Left ventricle myocardium superior (tissue), 1 donor: ENCODE results near the gene CXCL16. TPM values are rescaled to one million over a fixed set of nuclear protein-coding genes. Genes with fewer than 3 reads are reported as not detected.
"Not testable (repeated sequence)": the region's sequence is repeated elsewhere in the genome, so short reads cannot be mapped to it uniquely, and the experiment has no call there.

Source experiments
- ATAC-seq: fragments of 200-7000 bp; cut with Tn5 transposase; one replicate; pipeline ENCODE4 v1.9.1; 2020; ENCODE audit warnings: mild to moderate bottlenecking, moderate library complexity
- DNase-seq: peaks from one replicate; pipeline ENCODE4 v3.0.0-alpha.2; 2020
- intact Hi-C: fragments of 100-400 bp; cut with micrococcal nuclease; formaldehyde crosslinking; loops from one replicate; pipeline ENCODE4 v1.11.0; 2022
- total RNA-seq: library from RNA; stranded (reverse); fragmentation: NEBNext Ultra II Directional; extraction: Animal tissue kit (Norgen Biotek cat#: 25700); gene quantifications from one replicate; pipeline ENCODE4 v1.2.1, GENCODE V29; 2021
- donor health status: DM: no; HTN: yes; CAD: no; lungs with severe emphysema.

Gene CXCL16
- total RNA-seq, 1 donor from 2014 or later, result 3.5 TPM

DNA sequence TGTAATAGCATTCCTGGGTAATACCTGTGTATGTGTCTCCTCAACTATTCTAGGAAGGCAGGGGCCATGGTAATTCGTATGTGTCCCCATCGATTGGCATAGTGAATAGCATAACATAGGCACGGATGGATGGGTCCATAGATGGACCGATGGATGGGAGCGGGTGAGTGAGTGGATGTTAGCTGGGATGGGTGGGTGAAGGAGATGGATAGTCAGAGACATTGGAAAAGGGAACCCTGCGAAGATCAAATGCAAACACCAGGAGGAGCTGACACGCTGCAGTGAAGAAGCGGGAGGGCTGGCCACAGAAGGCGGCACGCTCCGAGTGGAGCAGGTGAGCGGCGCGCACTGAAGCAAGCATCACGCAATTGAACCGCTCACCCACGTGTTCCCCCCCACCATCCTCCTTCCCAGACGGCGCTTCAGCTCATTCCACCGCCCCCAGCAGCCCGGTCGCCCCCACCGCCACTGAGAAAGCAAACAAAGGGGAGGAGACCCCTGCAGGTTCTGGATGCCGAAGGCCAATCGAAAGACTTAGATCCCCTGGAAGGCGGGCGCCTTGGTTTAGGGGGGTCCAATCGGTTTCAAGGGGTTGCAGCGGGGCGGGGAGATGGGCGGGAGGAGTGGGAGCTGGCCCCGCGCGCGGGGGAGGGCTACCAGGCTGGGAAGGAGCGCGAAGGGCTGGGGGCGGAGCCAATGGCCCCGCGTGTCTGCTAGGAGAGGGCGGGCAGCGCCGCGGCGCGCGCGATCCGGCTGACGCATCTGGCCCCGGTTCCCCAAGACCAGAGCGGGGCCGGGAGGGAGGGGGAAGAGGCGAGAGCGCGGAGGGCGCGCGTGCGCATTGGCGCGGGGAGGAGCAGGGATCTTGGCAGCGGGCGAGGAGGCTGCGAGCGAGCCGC lies 29.7 kb downstream of the CXCL16 start, which contains the start of gene ARRB2:
TSS of gene ARRB2 (plus strand) at position 839 of the 899 bp plus-strand sequence. CDS start 90 bp downstream, outside the sequence.
- peak; percentile 93 for ATAC-seq
- intact Hi-C loops, result loop anchor here (10.0 kb wide), 1 partner anchor 185 kb away; the partner anchor contains the start of gene C17orf107
- peak; percentile 99 for DNase-seq

GRCh38 chr17:4708436-4708835 lies 31.3 kb downstream of the CXCL16 start:
- intact Hi-C loops, result no loop called here
- no peak for ATAC-seq
- no peak for DNase-seq

DNA sequence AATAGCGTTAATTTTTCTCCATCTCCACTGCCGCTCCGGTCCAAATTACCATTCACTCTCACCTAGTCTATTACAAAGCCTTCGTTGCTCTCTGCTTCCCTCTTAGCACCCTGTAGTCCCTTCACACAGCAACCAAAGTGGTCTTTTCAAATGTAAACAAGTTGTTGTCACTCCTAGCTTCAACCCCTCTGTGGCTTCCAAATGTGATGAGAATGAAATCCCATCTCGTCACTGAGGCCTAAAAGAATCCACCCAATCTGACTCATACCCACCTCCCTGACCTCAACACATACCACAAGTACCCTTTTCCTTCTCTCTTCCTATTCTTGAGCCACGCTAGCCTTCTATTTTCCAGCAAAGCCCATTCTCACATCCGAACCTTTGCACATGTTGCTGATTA lies 33.6 kb downstream of the CXCL16 start:
- intact Hi-C loops, result no loop called here
- DNase-seq, result no peak

GRCh38 chr17:4704991-4705390 lies 34.7 kb downstream of the CXCL16 start:
- intact Hi-C loops, result no loop called here
- ATAC-seq, result no peak
- DNase-seq, result no peak

More for the DNA sequence above, 33.6 kb downstream of the CXCL16 start:
- no peak for ATAC-seq

DNA sequence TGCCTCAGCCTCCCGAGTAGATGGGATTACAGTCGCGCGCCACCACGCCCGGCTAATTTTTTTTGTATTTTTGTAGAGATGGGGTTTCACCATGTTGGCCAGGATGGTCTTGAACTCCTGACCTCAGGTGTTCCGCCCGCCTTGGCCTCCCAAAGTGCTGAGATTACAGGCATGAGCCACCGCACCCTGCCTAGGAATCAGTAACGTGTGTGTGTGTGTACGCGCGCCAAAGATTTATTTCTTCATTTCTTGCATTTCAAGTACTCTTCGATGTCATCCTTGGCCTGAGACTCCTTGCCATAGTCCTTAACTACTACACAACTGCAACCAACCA lies 35.2 kb downstream of the CXCL16 start:
- ATAC-seq, intact Hi-C loops, DNase-seq: not testable (repeated sequence)

DNA sequence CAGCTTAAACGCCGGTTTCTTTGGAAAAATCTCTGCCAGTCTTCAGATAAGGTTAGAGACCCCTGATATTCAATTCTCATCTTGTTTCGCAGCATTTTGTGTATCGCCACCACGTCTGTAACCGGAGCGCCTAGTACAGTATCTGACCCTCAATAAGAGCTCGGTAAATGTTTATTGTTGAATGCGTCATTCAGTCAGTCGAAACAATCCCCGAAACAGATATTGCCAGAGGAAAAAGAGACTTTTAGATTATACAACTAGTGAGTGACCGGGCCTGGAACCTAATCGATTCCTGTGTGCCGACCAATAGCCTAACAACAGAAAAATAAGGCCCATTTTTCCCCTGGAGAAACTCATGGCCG lies 36.4 kb downstream of the CXCL16 start:
- intact Hi-C loops, result no loop called here
- DNase-seq, result no peak
- ATAC-seq, result no peak

- ATAC-seq (no peak), DNase-seq (no peak)
- intact Hi-C loops, result no loop called here
Measured at GRCh38 chr17:4701116-4701515, 38.6 kb downstream of the CXCL16 start.

GRCh38 chr17:4699401-4700056 lies 40.2 kb downstream of the CXCL16 start:
- DNase-seq, intact Hi-C loops: not testable (repeated sequence)

DNA sequence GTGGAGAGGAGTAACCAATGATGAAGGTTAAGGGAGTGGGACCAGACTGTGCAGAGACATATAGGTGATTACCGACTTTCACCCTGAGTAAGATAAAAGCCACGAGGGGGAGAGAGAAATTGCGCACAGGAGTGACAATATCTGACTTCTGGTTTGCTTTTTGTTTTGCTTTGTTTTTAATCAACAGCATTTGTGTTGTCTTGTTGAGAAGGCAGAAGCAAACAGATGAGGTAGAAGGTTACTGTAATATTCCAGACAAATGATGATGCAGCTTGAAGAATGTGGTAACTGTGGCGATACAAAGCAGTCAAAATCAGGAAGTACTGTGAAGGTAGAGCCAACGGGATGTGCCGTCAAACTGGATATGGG lies 43.3 kb downstream of the CXCL16 start:
- no peak for ATAC-seq
- DNase-seq, result no peak
- intact Hi-C loops, result no loop called here

More at GRCh38 chr17:4699401-4700056, 40.2 kb downstream of the CXCL16 start:
- not testable (repeated sequence) for ATAC-seq

DNA sequence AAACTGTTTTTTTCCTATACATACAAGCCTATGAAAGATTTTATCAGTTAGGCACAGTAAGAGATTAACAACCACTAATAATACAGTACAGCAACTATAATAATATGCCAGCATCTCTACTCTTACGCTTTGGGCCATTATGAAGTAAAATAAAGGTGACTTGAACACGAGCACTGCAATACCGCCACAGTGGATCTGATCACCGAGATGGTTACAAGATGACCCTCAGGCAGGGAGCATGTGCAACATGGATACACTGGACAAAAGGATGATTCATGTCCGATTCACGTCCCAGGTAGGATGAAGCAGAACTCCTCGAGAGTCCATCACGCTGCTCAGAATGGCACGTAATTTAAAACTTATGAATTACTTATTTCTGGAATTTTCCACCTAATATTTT lies 46.3 kb downstream of the CXCL16 start:
- intact Hi-C loops, result no loop called here
- ATAC-seq, result no peak
- DNase-seq, result no peak

- intact Hi-C loops, result no loop called here
- no peak for ATAC-seq
Measured at GRCh38 chr17:4691686-4692085, 48.0 kb downstream of the CXCL16 start.

DNA sequence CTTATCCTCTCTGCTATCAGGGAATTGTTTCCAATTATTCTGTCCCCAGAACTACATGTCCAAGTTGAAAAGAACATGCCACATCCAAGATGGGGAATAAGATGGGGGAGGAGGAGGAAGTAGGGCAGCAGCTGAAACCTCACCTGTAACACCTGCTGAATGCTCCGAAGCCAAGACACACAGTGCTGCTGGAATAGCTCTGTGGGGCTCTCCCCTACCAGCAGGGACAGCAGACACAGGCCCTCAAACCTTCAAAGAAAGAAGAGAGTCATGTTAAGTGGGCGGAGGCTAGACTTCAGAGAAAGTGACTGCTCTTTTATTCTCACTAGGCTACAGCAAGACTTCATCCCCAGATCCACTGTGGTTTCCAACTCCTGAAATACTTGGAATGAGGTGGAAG lies 49.0 kb downstream of the CXCL16 start:
- intact Hi-C loops, result no loop called here
- no peak for ATAC-seq
- no peak for DNase-seq

More at GRCh38 chr17:4691686-4692085, 48.0 kb downstream of the CXCL16 start:
- no peak for DNase-seq

DNA sequence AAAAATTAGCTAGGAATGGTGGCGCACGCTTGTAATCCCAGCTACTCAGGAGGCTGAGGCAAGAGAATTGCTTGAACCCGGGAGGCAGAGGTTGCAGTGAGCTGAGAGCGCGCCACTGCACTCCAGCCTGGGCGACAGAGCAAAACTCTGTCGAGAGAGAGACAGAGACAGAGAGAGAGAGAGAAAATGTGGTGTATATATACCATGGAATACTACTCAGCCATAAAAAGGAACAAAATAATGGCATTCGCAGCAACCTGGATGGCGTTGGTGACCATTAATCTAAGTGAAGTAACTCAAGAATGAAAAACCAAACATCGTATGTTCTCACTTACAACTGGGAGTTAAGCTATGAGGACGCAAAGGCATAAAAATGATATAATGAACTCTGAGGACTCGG lies 49.9 kb downstream of the CXCL16 start:
- DNase-seq, ATAC-seq, intact Hi-C loops: not testable (repeated sequence)

- DNase-seq, intact Hi-C loops: not testable (repeated sequence)
- peak; percentile 91 for ATAC-seq
Measured at GRCh38 chr17:4683739-4684138, 56.0 kb downstream of the CXCL16 start.

Other genes with a start within 250 kb of the CXCL16 start
- gene SPNS2, start 241.0 kb downstream of the CXCL16 start, total RNA-seq, result 12.7 TPM
- gene MYBBP1A, start 184.5 kb downstream of the CXCL16 start, total RNA-seq, result 18.5 TPM
- gene GGT6, start 179.4 kb downstream of the CXCL16 start, total RNA-seq, result 0.22 TPM
- 47.4 TPM for gene SMTNL2, start 155.4 kb downstream of the CXCL16 start, total RNA-seq
- 4.5 TPM for gene ALOX15, start 98.2 kb downstream of the CXCL16 start, total RNA-seq
- 36.8 TPM for gene PELP1, start 35.8 kb downstream of the CXCL16 start, total RNA-seq
- gene ARRB2, start 29.3 kb downstream of the CXCL16 start, total RNA-seq, result 35.0 TPM
- gene MED11, start 8.5 kb downstream of the CXCL16 start, total RNA-seq, result 18.0 TPM
- gene ZMYND15, start 95 bp downstream of the CXCL16 start, total RNA-seq, result 0.20 TPM
- not detected for gene TM4SF5, start 32.0 kb upstream of the CXCL16 start, total RNA-seq
- gene VMO1, start 46.4 kb upstream of the CXCL16 start, total RNA-seq, result 0.69 TPM
- not detected for gene GLTPD2, start 49.0 kb upstream of the CXCL16 start, total RNA-seq
- gene PSMB6, start 56.2 kb upstream of the CXCL16 start, total RNA-seq, result 199 TPM
- 13.3 TPM for gene PLD2, start 67.2 kb upstream of the CXCL16 start, total RNA-seq
- 52.2 TPM for gene MINK1, start 93.4 kb upstream of the CXCL16 start, total RNA-seq
- 0.64 TPM for gene C17orf107, start 159.6 kb upstream of the CXCL16 start, total RNA-seq
- gene CHRNE, start 163.2 kb upstream of the CXCL16 start, total RNA-seq, result 0.50 TPM
- not detected for gene GP1BA, start 192.3 kb upstream of the CXCL16 start, total RNA-seq
- gene SLC25A11, start 200.1 kb upstream of the CXCL16 start, total RNA-seq, result 246 TPM
- gene RNF167, start 200.3 kb upstream of the CXCL16 start, total RNA-seq, result 104 TPM
- 193 TPM for gene PFN1, start 208.6 kb upstream of the CXCL16 start, total RNA-seq
- 670 TPM for gene ENO3, start 211.2 kb upstream of the CXCL16 start, total RNA-seq
- 151 TPM for gene SPAG7, start 227.9 kb upstream of the CXCL16 start, total RNA-seq
- gene CAMTA2, start 247.7 kb upstream of the CXCL16 start, total RNA-seq, result 35.9 TPM